MM.1S (cell line): ENCODE measurements around the gene SAMD8.

ENCODE experiments used
- DNase-seq: peaks from one replicate; pipeline ENCODE4 v3.0.0-alpha.2; 2015
- H2AFZ ChIP-seq: fragments of 300-600 bp; sonication (generic); 2 replicates; pipeline ENCODE4 v1.6.0; 2016; ENCODE audit warnings: antibody characterized with exemption, low read length
- H3F3A ChIP-seq: fragments of 300-600 bp; sonication (generic); 2 replicates; pipeline ENCODE4 v1.6.1; 2016; ENCODE audit warnings: mild to moderate bottlenecking, antibody characterized with exemption, low read length, moderate library complexity, mixed read lengths; ENCODE audit not compliant: insufficient read depth
- H3K27ac ChIP-seq: fragments of 300-600 bp; sonication (generic); 2 replicates; pipeline ENCODE4 v1.5.1; 2016; ENCODE audit warnings: mild to moderate bottlenecking, low read length
- H3K27me3 ChIP-seq: fragments of 300-600 bp; sonication (generic); replicated peaks from 2 replicates; pipeline ENCODE4 v1.6.0; 2016; ENCODE audit warnings: low read length; ENCODE audit not compliant: insufficient read depth
- H3K36me3 ChIP-seq: fragments of 300-600 bp; sonication (generic); replicated peaks from 2 replicates; pipeline ENCODE4 v1.6.1; 2016; ENCODE audit warnings: mild to moderate bottlenecking, low read length, mixed read lengths; ENCODE audit not compliant: insufficient read depth
- H3K4me1 ChIP-seq: fragments of 300-600 bp; sonication (generic); 2 replicates; pipeline ENCODE4 v1.6.1; 2016; ENCODE audit warnings: low read length, mixed read lengths
- H3K4me2 ChIP-seq: fragments of 300-600 bp; sonication (generic); 2 replicates; pipeline ENCODE4 v1.6.0; 2016; ENCODE audit warnings: low read depth, low read length
- H3K4me3 ChIP-seq: fragments of 300-600 bp; sonication (generic); 2 replicates; pipeline ENCODE4 v1.5.1; 2016; ENCODE audit warnings: low read length, mixed read lengths
- H3K79me2 ChIP-seq: fragments of 300-600 bp; sonication (generic); 2 replicates; pipeline ENCODE4 v1.6.1; 2016; ENCODE audit warnings: mixed run types, low read length, mixed read lengths
- H3K9ac ChIP-seq: fragments of 300-600 bp; sonication (generic); 2 replicates; pipeline ENCODE4 v1.6.1; 2016; ENCODE audit warnings: low read length, mixed read lengths
- H3K9me2 ChIP-seq: fragments of 300-600 bp; sonication (generic); replicated peaks from 2 replicates; pipeline ENCODE4 v1.6.1; 2016; ENCODE audit warnings: mild to moderate bottlenecking, low read length, mixed read lengths; ENCODE audit not compliant: insufficient read depth
- H3K9me3 ChIP-seq: fragments of 300-600 bp; sonication (generic); replicated peaks from 2 replicates; pipeline ENCODE4 v1.6.1; 2016; ENCODE audit warnings: mild to moderate bottlenecking, low read length, mixed read lengths; ENCODE audit not compliant: insufficient read depth
- H4K20me1 ChIP-seq: fragments of 300-600 bp; sonication (generic); 2 replicates; pipeline ENCODE4 v1.6.1; 2016; ENCODE audit warnings: mild to moderate bottlenecking, low read length, moderate library complexity, mixed read lengths; ENCODE audit not compliant: insufficient read depth
- CTCF ChIP-seq: fragments of 300-600 bp; sonication (generic); IDR thresholded peaks from 2 replicates; pipeline ENCODE4 v1.5.1; 2016; ENCODE audit warnings: antibody characterized with exemption, low read length, mixed read lengths
- EZH2 ChIP-seq: fragments of 300-600 bp; sonication (generic); optimal IDR thresholded peaks from 2 replicates; pipeline ENCODE3; 2017; ENCODE audit warnings: low read depth, mild to moderate bottlenecking, antibody characterized with exemption, low read length, mixed read lengths
- EZH2phosphoT487 ChIP-seq: fragments of 300-600 bp; sonication (generic); IDR thresholded peaks from 2 replicates; pipeline ENCODE4 v1.6.1; 2018; ENCODE audit warnings: antibody characterized with exemption, low read length

Gene SAMD8

GRCh38 chr10:75084834-75085384 lies 26.5 kb upstream of the SAMD8 start:
- TF ChIP-seq EZH2 (no peak), CTCF (no peak), EZH2phosphoT487 (no peak)
- H3K36me3 ChIP-seq, result no peaks in the 10 kb centered on the region
- H3K27ac ChIP-seq, result no peak overlapping the region
- no peaks in the 10 kb centered on the region for H3K4me1 ChIP-seq
- H3K9ac ChIP-seq, result no peak overlapping the region
- no peaks in the 10 kb centered on the region for H4K20me1 ChIP-seq
- no peak for DNase-seq
- no peaks in the 10 kb centered on the region for H3K27me3 ChIP-seq
- H2AFZ ChIP-seq, result no peak overlapping the region
- H3K9me3 ChIP-seq, result no peaks in the 10 kb centered on the region
- H3F3A ChIP-seq, result no peaks in the 10 kb centered on the region
- H3K9me2 ChIP-seq, result no peaks in the 10 kb centered on the region
- H3K4me3 ChIP-seq, result no peak overlapping the region
- H3K4me2 ChIP-seq, result no peak overlapping the region
- no peaks in the 10 kb centered on the region for H3K79me2 ChIP-seq

- Histone ChIP-seq H3K4me3 (no peak overlapping the region), H3K9me3 (no peaks in the 10 kb centered on the region), H3F3A (no peaks in the 10 kb centered on the region), H3K79me2 (no peaks in the 10 kb centered on the region), H3K9me2 (no peaks in the 10 kb centered on the region), H4K20me1 (no peaks in the 10 kb centered on the region), H3K4me2 (no peak overlapping the region), H2AFZ (no peak overlapping the region), H3K27me3 (no peaks in the 10 kb centered on the region), H3K4me1 (no peaks in the 10 kb centered on the region), H3K27ac (no peak overlapping the region), H3K36me3 (no peaks in the 10 kb centered on the region), H3K9ac (no peak overlapping the region)
- DNase-seq, result no peak
- no peak for TF ChIP-seq EZH2
- TF ChIP-seq CTCF, result no peak
- no peak for TF ChIP-seq EZH2phosphoT487
Observed at GRCh38 chr10:75086278-75086934, 25.1 kb upstream of the SAMD8 start.

GRCh38 chr10:75088640-75089039 lies 22.8 kb upstream of the SAMD8 start:
- Histone ChIP-seq H3K9me3 (no peaks in the 10 kb centered on the region), H3F3A (no peaks in the 10 kb centered on the region), H3K4me2 (no peak overlapping the region)

More at GRCh38 chr10:75088640-75089039, 22.8 kb upstream of the SAMD8 start:
- H3K4me1 ChIP-seq, result no peaks in the 10 kb centered on the region
- no peak overlapping the region for H3K4me3 ChIP-seq
- TF ChIP-seq EZH2 (no peak), EZH2phosphoT487 (no peak), CTCF (no peak)
- no peak for DNase-seq
- H3K27me3 ChIP-seq, result no peaks in the 10 kb centered on the region
- no peak overlapping the region for H2AFZ ChIP-seq
- no peaks in the 10 kb centered on the region for H3K36me3 ChIP-seq
- no peaks in the 10 kb centered on the region for H4K20me1 ChIP-seq
- no peak overlapping the region for H3K9ac ChIP-seq
- no peaks in the 10 kb centered on the region for H3K79me2 ChIP-seq
- H3K27ac ChIP-seq, result no peak overlapping the region
- H3K9me2 ChIP-seq, result no peaks in the 10 kb centered on the region
